HepG2 (cell line): Measurements from ENCODE around the gene SLC35F3. TPM values are rescaled to one million over a fixed set of nuclear protein-coding genes. Genes with fewer than 3 reads are reported as not detected.

Experiments
- BORCS8-MEF2B ChIP-seq: sonication (generic); formaldehyde crosslinking; IDR thresholded peaks from 2 replicates; pipeline ENCODE4 v1.8.0; 2022; ENCODE audit warnings: mild to moderate bottlenecking, missing genetic modification reagents
- CBX2 ChIP-seq, 2 experiments: fragments of 200-600 bp in 1 of 2; sonication (generic); formaldehyde crosslinking in 1 of 2; IDR thresholded peaks; 2 replicates each; pipeline versions ENCODE4 v1.7.0 to v1.8.1; 2018 to 2022; ENCODE audit warnings: low read depth in 2 of 2, low read length in 1 of 2, mild to moderate bottlenecking in 1 of 2, missing genetic modification reagents in 1 of 2
- CTCF ChIP-seq: sonication (generic); formaldehyde crosslinking; IDR thresholded peaks from 2 replicates; pipeline ENCODE4 v1.5.0; 2020; ENCODE audit warnings: mild to moderate bottlenecking, missing genetic modification reagents, moderate library complexity
- HCFC1 ChIP-seq: fragments of 150-350 bp; IDR thresholded peaks from 2 replicates; pipeline ENCODE4 v1.6.1; 2014; ENCODE audit warnings: low read depth, low read length
- HMGXB4 ChIP-seq, 2 experiments: sonication (generic) in 1 of 2; formaldehyde crosslinking in 1 of 2; IDR thresholded peaks; 2 replicates each; pipeline versions ENCODE4 v1.4.0 to v1.6.1; 2018 to 2020; ENCODE audit warnings: missing genetic modification reagents in 2 of 2, borderline replicate concordance in 1 of 2, low read depth in 1 of 2, mild to moderate bottlenecking in 1 of 2, missing biosample characterization in 1 of 2
- HNF1B ChIP-seq: sonication (generic); formaldehyde crosslinking; IDR thresholded peaks from 2 replicates; pipeline ENCODE4 v1.5.1; 2020; ENCODE audit warnings: mild to moderate bottlenecking, moderate library complexity, missing genetic modification reagents
- JDP2 ChIP-seq: sonication (generic); formaldehyde crosslinking; IDR thresholded peaks from 2 replicates; pipeline ENCODE4 v1.8.1; 2022; ENCODE audit warnings: missing genetic modification reagents, borderline replicate concordance
- MAF1 ChIP-seq: sonication (generic); formaldehyde crosslinking; IDR thresholded peaks from 2 replicates; pipeline ENCODE4 v1.5.0; 2020; ENCODE audit warnings: missing genetic modification reagents, borderline replicate concordance
- MIER2 ChIP-seq: IDR thresholded peaks from 2 replicates; pipeline ENCODE4 v1.6.1; 2016; ENCODE audit warnings: missing biosample characterization, missing genetic modification reagents
- NFE2L1 ChIP-seq: sonication (generic); formaldehyde crosslinking; IDR thresholded peaks from 2 replicates; pipeline ENCODE4 v1.4.0; 2020; ENCODE audit warnings: missing genetic modification reagents, mild to moderate bottlenecking, borderline replicate concordance
- SMYD3 ChIP-seq: sonication (generic); formaldehyde crosslinking; IDR thresholded peaks from 2 replicates; pipeline ENCODE4 v1.8.1; 2023; ENCODE audit warnings: mild to moderate bottlenecking, missing genetic modification reagents
- TRAFD1 ChIP-seq: sonication (generic); formaldehyde crosslinking; IDR thresholded peaks from 2 replicates; pipeline ENCODE4 v1.5.1; 2020; ENCODE audit warnings: missing genetic modification reagents, mild to moderate bottlenecking, borderline replicate concordance
- XRCC5 ChIP-seq: fragments of 200-400 bp; formaldehyde crosslinking; optimal IDR thresholded peaks from 2 replicates; pipeline ENCODE3; 2017; ENCODE audit warnings: mild to moderate bottlenecking, low read length
- ZBTB33 ChIP-seq: sonication (generic); formaldehyde crosslinking; IDR thresholded peaks from 2 replicates; pipeline ENCODE4 v1.4.0; 2020; ENCODE audit warnings: missing genetic modification reagents
- ZBTB4 ChIP-seq: sonication (generic); formaldehyde crosslinking; IDR thresholded peaks from 2 replicates; pipeline ENCODE4 v1.4.0; 2020; ENCODE audit warnings: missing genetic modification reagents, mild to moderate bottlenecking, borderline replicate concordance
- ZNF33B ChIP-seq: sonication (generic); formaldehyde crosslinking; IDR thresholded peaks from 2 replicates; pipeline ENCODE4 v1.5.1; 2020; ENCODE audit warnings: mild to moderate bottlenecking, missing genetic modification reagents
- polyA plus RNA-seq, 8 experiments: library from polyadenylated mRNA; depleted of rRNA in 3 of 8; stranded (reverse) in 7 of 8; unstranded in 1 of 8; fragments of >200 nt; fragmentation: Illumina TruSeq in 4 of 8; extraction: Trizol in 4 of 8; gene quantifications; 2 replicates each; pipeline versions ENCODE4 v1.2.1 to v1.2.3, GENCODE V29; 2011 to 2016; ENCODE audit warnings: low read depth in 4 of 8, missing spikeins in 1 of 8, mixed read lengths in 1 of 8; ENCODE audit not compliant: insufficient read depth in 1 of 8
- total RNA-seq, 5 experiments: library from RNA; depleted of rRNA; stranded (reverse); fragments of >200 nt; fragmentation: Illumina TruSeq; extraction: Trizol; gene quantifications; 2 replicates each; pipeline ENCODE4 v1.2.3, GENCODE V29; 2016; ENCODE audit warnings: low read depth in 1 of 5

The SLC35F3 gene
- total and polyA plus RNA-seq, 2 of the 13 experiments (the other 11 are each of a cell fraction or from before 2014, with no cell fraction given): not detected

- no peak for TF ChIP-seq CBX2 (IDR thresholded peaks at IDR 0.05; ENCODE audit: low read depth, low read length)
- no peak for TF ChIP-seq CBX2 (CRISPR knock-in tag; IDR thresholded peaks at IDR 0.05; ENCODE audit: low read depth)
- TF ChIP-seq XRCC5: peak; percentile 55
- peak; percentile 73; the same call in 1 of the 2 replicates for TF ChIP-seq ZBTB33
- no peak for TF ChIP-seq JDP2
- no peak for TF ChIP-seq BORCS8-MEF2B (CRISPR knock-in tag)
- TF ChIP-seq HCFC1: no peak
- TF ChIP-seq SMYD3 (CRISPR knock-in tag): no peak
- no peak for TF ChIP-seq MIER2 (CRISPR knock-in tag)
- TF ChIP-seq HNF1B: 0 out of 2 replicates have a peak, but pooled peaks have one; percentile 31
- 0 out of 4 replicates have a peak, but pooled peaks of 1 of the 2 experiments have one; percentile 20 for TF ChIP-seq HMGXB4 (CRISPR knock-in tag; IDR thresholded peaks at IDR 0.05; ENCODE audit: borderline replicate concordance in 1 of 2, low read depth in 1 of 2)
- TF ChIP-seq TRAFD1 (CRISPR knock-in tag): peak; percentile 42; the same call in 1 of the 2 replicates
- TF ChIP-seq CTCF: peak; percentile 86
- TF ChIP-seq MAF1 (CRISPR knock-in tag): no peak
- TF ChIP-seq ZNF33B (CRISPR knock-in tag): no peak
- no peak for TF ChIP-seq NFE2L1
- TF ChIP-seq ZBTB4 (CRISPR knock-in tag): peak; percentile 42; the same call in 1 of the 2 replicates
These were observed 418.5 kb downstream of the SLC35F3 start (continued) for GRCh38 chr1:234322979-234323378.
